Measurements from ENCODE around the gene CRACR2A.

GRCh38 chr12:3713483-3713882 is 39.4 kb downstream of the CRACR2A start:
- TF ChIP-seq CTCF (IDR thresholded peaks at IDR 0.05 in 4 of 5, conservative IDR thresholded peaks at IDR 0.05 in 1 of 5) (no peak), POLR2A (IDR thresholded peaks at IDR 0.05) (no peak)
